K562 (cell line): ENCODE results near the gene CEP72. TPM values are rescaled to one million over a fixed set of nuclear protein-coding genes. Genes with fewer than 3 reads are reported as not detected.

Source experiments
- ARID4B ChIP-seq: sonication (generic); formaldehyde crosslinking; IDR thresholded peaks from 2 replicates; pipeline ENCODE4 v1.8.0; 2022; ENCODE audit warnings: mild to moderate bottlenecking, missing genetic modification reagents
- BACH1 ChIP-seq: fragments of 200-800 bp; sonication (Bioruptor generic); IDR thresholded peaks from 2 replicates; pipeline ENCODE4 v1.6.1; 2016; ENCODE audit warnings: missing genetic modification characterization, missing compliant biosample characterization
- CBX1 ChIP-seq: sonication (generic); IDR thresholded peaks from 2 replicates; pipeline ENCODE4 v1.6.1; 2016; ENCODE audit warnings: antibody characterized with exemption, low read depth, mild to moderate bottlenecking
- HMGN3 ChIP-seq: IDR thresholded peaks from 2 replicates; pipeline ENCODE4 v1.6.1; 2011; ENCODE audit warnings: borderline replicate concordance, low read depth, mild to moderate bottlenecking, mixed read lengths, low read length; ENCODE audit not compliant: insufficient read length; ENCODE audit errors: extremely low read depth
- KDM1A ChIP-seq, 2 experiments: fragments of 450-650 bp; IDR thresholded peaks; 2 replicates each; pipeline ENCODE4 v1.6.1; 2016; ENCODE audit warnings: mild to moderate bottlenecking in 2 of 2
- NONO ChIP-seq, 2 experiments: fragments of 200-400 bp in 1 of 2; fragments of 450-650 bp in 1 of 2; formaldehyde crosslinking in 1 of 2; IDR thresholded peaks; 2 replicates each; pipeline ENCODE4 v1.6.1; 2017; ENCODE audit warnings: low read depth in 2 of 2, mild to moderate bottlenecking in 2 of 2, moderate library complexity in 2 of 2, low read length in 1 of 2
- NRF1 ChIP-seq, 2 experiments: fragments of 450-650 bp; IDR thresholded peaks in 1 of 2; conservative IDR thresholded peaks in 1 of 2; 2 replicates each; pipeline ENCODE4 v1.6.1; 2014; ENCODE audit warnings: mild to moderate bottlenecking in 2 of 2
- PML ChIP-seq: IDR thresholded peaks from 2 replicates; pipeline ENCODE4 v1.6.1; 2012; ENCODE audit warnings: low read length, inconsistent platforms
- REST ChIP-seq, 2 experiments: fragments of 450-650 bp; formaldehyde crosslinking in 1 of 2; IDR thresholded peaks; 2 replicates each; pipeline versions ENCODE4 v1.4.0 to v1.6.1; 2014 to 2020; ENCODE audit warnings: mild to moderate bottlenecking in 2 of 2, borderline replicate concordance in 1 of 2, low read depth in 1 of 2
- TCF7L2 ChIP-seq: fragments of 150-350 bp; IDR thresholded peaks from 2 replicates; pipeline ENCODE4 v1.6.1; 2016; ENCODE audit warnings: low read depth, mild to moderate bottlenecking, low read length, moderate library complexity
- YY1 ChIP-seq, 3 experiments: IDR thresholded peaks; 2 replicates each; pipeline ENCODE4 v1.6.1; 2011; ENCODE audit warnings: low read length in 2 of 3, mild to moderate bottlenecking in 2 of 3, moderate library complexity in 2 of 3, borderline replicate concordance in 1 of 3, control low read depth in 1 of 3, low read depth in 1 of 3; ENCODE audit not compliant: insufficient read depth in 3 of 3, insufficient replicate concordance in 2 of 3, control insufficient read depth in 1 of 3, insufficient read length in 1 of 3; ENCODE audit errors: extremely low read depth in 1 of 3
- ZNF124 ChIP-seq: sonication (generic); formaldehyde crosslinking; IDR thresholded peaks from 2 replicates; pipeline ENCODE4 v1.8.1; 2022; ENCODE audit warnings: missing genetic modification reagents
- polyA plus RNA-seq, 8 experiments: library from polyadenylated mRNA; depleted of rRNA in 4 of 8; stranded (reverse) in 5 of 8; unstranded in 3 of 8; fragments of >200 nt; fragmentation: Nextera tagmentation in 2 of 8; fragmentation: Illumina TruSeq in 1 of 8; extraction: Ambion mirVana in 2 of 8; extraction: Trizol in 1 of 8; gene quantifications; 2 replicates each; pipeline versions ENCODE4 v1.2.1 to v1.2.3, GENCODE V29; 2011 to 2014; ENCODE audit warnings: inconsistent platforms in 1 of 8, missing spikeins in 1 of 8
- total RNA-seq, 7 experiments: library from RNA; depleted of rRNA in 6 of 7; stranded (reverse); fragments of >200 nt in 6 of 7; fragmentation: Illumina TruSeq in 2 of 7; extraction: Trizol in 2 of 7; gene quantifications; 2 replicates each; pipeline versions ENCODE4 v1.2.1 to v1.2.3, GENCODE V29; 2011 to 2021; ENCODE audit warnings: low replicate concordance in 1 of 7

Gene CEP72
- total and polyA plus RNA-seq, 9 of the 15 experiments (the other 6 are each of a cell fraction or from before 2014, with no cell fraction given), result 0.89 to 38.1 (median 14.2) TPM

- TF ChIP-seq REST (IDR thresholded peaks at IDR 0.05; ENCODE audit: borderline replicate concordance) (no peak), REST (CRISPR knock-in tag; IDR thresholded peaks at IDR 0.05; ENCODE audit: low read depth) (0 out of 2 replicates have a peak, but pooled peaks have one; percentile 45), NONO (IDR thresholded peaks at IDR 0.05; ENCODE audit: low read depth in 2 of 2, low read length in 1 of 2) (peak in 1 of 2 experiments; percentile 95; a peak in 2 of 4 replicates), HMGN3 (peak; percentile 48), NRF1 (conservative IDR thresholded peaks at IDR 0.05 in 1 of 2, IDR thresholded peaks at IDR 0.05 in 1 of 2) (peak; percentile 72 to 74; a peak in 3 of 4 replicates), ZNF124 (CRISPR knock-in tag) (no peak), BACH1 (tag) (no peak), KDM1A (IDR thresholded peaks at IDR 0.05) (no peak), ARID4B (CRISPR knock-in tag) (peak; percentile 59; the same call in 1 of the 2 replicates), YY1 (IDR thresholded peaks at IDR 0.05; ENCODE audit: borderline replicate concordance in 1 of 3, control insufficient read depth in 1 of 3, extremely low read depth in 1 of 3, insufficient read depth in 3 of 3, insufficient read length in 1 of 3, insufficient replicate concordance in 2 of 3, low read depth in 1 of 3, low read length in 2 of 3) (peak; percentile 59 to 94 (median 88)), TCF7L2 (peak; percentile 45; the same call in 1 of the 2 replicates), CBX1 (peak; percentile 72; the same call in 1 of the 2 replicates), PML (peak; percentile 7; the same call in 1 of the 2 replicates)
These were observed at the start of gene CEP72 (continued) for GRCh38 chr5:611731-612486.
